GM10248 (cell line): ENCODE data around the gene UBE2G1.
"Not testable (repeated sequence)": the region's sequence is repeated elsewhere in the genome, so short reads cannot be mapped to it uniquely, and the experiment has no call there.

Source experiments
- CTCF ChIA-PET: fragments of 300-600 bp; sonication (Branson Sonifier 250); formaldehyde crosslinking; extraction: SDS; loops from one replicate; lab custom pipeline; 2021; ENCODE audit warnings: antibody characterized with exemption; lab: Yijun Ruan, JAX
- POLR2A ChIA-PET: fragments of 350-650 bp; sonication (Branson Sonifier 250); formaldehyde crosslinking; extraction: SDS; loops from one replicate; lab custom pipeline; 2020; ENCODE audit warnings: antibody characterized with exemption; lab: Yijun Ruan, JAX
- DNase-seq: peaks from one replicate; pipeline ENCODE4 v3.0.0; 2012; ENCODE audit errors: extremely low spot score
- CTCF ChIP-seq: IDR thresholded peaks from 2 replicates; pipeline ENCODE4 v1.5.1; 2012; ENCODE audit warnings: mild to moderate bottlenecking, low read depth; ENCODE audit errors: extremely low read depth, missing control alignments, control extremely low read depth

Gene UBE2G1

GRCh38 chr17:4375039-4375748, 8.7 kb upstream of the UBE2G1 start:
- peak; percentile 71 for DNase-seq
- TF ChIP-seq CTCF, result no peak
- ChIA-PET POLR2A (interaction anchor here (0.6 to 1.5 kb wide), 3 partner anchors 9 to 95 kb away, joined by 3 to 6 read pairs (median 4); partner anchors contain the start of gene UBE2G1), CTCF (interaction anchor here (0.8 to 1.9 kb wide), 2 partner anchors 19 to 21 kb away, joined by 4 to 10 read pairs; no protein-coding TSS in a partner anchor)

DNA sequence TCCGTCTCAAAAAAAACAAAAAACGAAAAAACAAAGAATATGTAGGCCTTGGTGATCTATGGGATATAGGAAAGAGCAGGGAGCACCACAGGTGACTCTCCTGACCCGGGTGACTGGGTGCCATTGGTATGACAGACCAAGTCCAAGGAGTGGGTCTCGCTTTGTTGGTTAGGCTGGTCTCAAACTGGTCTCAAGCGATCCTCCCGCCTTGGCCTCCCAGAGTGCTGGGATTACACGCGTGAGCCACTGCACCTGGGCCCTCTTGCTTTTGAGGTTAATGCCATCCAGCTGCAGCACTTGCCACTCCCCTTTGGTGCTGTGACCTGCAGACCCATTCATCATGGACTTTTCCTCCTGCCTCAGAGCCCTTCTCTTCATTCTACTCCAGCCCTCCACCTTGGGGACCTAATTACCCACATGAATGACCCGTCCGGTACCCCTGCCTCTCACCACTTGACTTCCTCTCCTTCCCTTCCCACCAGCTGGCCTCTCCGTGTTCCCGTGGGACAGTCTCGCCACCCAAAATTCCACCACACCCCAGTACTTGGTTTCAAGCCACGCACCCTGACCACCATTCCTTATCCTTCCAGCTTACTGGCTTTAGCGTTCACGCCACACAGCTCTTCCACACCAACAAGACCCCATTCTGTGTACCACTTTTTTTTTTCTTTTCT, 3.2 kb upstream of the UBE2G1 start:
- CTCF ChIA-PET, result interaction anchor here (1.2 to 1.4 kb wide), 2 partner anchors 29 to 154 kb away, joined by 3 to 4 read pairs; no protein-coding TSS in a partner anchor

GRCh38 chr17:4368341-4368740, 1.9 kb upstream of the UBE2G1 start:
- CTCF ChIA-PET, result no interaction called here
- POLR2A ChIA-PET, result no interaction called here
- DNase-seq, result no peak
- TF ChIP-seq CTCF, result no peak

More for the DNA sequence above, 3.2 kb upstream of the UBE2G1 start:
- POLR2A ChIA-PET, result interaction anchor here (0.5 to 0.6 kb wide), 2 partner anchors 29 to 110 kb away, joined by 4 to 7 read pairs; no protein-coding TSS in a partner anchor
- no peak for DNase-seq
- no peak for TF ChIP-seq CTCF

DNA sequence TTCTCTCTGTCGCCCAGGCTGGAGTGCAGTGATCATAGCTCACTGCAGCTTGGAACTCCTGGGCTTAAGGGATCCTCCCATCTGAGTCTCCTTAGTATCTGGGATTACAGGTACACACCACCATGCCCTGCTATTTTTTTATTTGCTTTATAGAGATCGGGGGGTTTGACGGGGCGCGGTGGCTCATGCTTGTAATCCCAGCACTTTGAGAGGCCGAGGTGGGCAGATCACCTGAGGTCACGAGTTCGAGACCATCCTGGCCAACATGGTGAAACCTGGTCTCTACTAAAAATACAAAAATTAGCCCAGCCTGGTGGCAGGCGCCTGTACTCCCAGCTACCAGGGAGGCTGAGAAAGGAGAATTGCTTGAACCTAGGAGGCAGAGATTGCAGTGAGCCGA, 702 bp upstream of the UBE2G1 start:
- CTCF ChIA-PET, result interaction anchor here (1.0 kb wide), 1 partner anchor 152 kb away, joined by 3 read pairs; no protein-coding TSS in a partner anchor
- POLR2A ChIA-PET, DNase-seq: not testable (repeated sequence)

DNA sequence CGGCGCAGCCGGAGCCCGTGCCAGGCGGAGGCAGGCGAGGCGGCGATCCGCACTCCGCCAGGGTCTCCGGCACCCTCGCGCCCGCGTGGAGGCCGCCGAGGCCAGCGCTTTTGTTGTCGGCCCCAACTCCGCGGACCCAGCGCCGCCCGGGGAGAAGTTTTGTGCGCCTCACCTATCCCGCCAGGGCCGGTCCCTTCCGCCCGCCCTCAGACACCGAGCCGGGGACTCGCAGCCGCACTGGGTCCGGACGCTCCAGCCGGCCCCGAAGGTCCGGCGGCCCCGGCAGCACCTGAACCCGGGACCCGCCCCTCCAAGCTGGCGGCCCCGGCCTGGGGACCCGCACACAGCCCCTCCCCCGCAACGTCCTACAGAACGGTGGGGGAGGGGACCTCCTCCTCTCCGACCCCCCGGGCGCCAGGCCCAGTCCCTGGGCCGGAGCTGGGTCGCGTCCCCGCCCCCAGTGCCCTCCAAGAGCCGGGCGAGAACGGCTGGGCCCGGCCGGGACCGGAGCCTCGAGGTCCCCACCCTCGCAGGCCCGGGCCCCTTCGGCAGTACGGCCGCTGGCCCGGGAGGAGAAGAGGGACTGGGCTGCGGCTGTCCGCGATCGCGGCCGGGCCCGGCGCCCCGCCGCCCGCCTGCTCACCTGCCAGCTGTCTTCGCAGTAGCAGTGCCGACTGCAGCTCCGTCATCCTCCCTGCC, 698 bp downstream of the UBE2G1 start:
- DNase-seq, result no peak
- ChIA-PET CTCF (interaction anchor here (0.8 to 1.1 kb wide), 2 partner anchors 47 to 151 kb away, joined by 3 to 4 read pairs; no protein-coding TSS in a partner anchor), POLR2A (interaction anchor here (0.5 to 1.3 kb wide), 2 partner anchors 10 to 25 kb away, joined by 4 read pairs; no protein-coding TSS in a partner anchor)
- no peak for TF ChIP-seq CTCF

DNA sequence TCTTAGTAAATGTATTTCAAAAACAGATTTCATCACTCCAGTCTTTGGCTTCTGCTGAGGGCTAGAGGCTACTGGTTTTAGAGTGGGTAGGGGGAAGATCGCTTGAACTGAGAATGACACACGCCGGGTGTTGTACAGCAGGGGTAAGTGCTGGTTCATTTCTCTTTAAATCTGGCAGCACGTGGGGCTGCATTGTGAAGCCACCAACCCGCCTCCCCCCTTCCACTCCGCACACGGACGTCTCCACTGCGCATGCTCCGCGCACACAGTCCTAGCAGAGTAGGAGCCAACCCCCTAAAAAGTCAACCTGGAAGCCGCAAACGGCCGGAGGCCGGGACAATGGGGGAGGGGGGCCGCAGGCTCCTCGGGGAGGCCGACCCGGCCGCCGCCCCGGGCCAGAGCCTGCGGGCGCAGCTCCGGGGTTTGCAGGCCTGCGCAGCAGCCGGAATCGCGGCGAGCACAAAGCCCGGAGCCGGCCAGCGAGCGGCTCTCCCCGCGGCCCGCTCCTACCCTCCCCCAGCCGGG, 1.3 kb downstream of the UBE2G1 start:
- DNase-seq, result peak; percentile 89
- TF ChIP-seq CTCF, result no peak
- POLR2A ChIA-PET, result interaction anchor here (1.3 kb wide), 1 partner anchor 10 kb away, joined by 4 read pairs; no protein-coding TSS in a partner anchor
- CTCF ChIA-PET, result no interaction called here
